Central memory CD8-positive, alpha-beta T cell (primary cell): Measurements from ENCODE around the gene RAC2.
"Not testable (repeated sequence)": the region's sequence is repeated elsewhere in the genome, so short reads cannot be mapped to it uniquely, and the experiment has no call there.

ENCODE experiments used
- ATAC-seq: fragments of 150-1000 bp; cut with Tn5 transposase; replicated peaks from 2 replicates; pipeline ENCODE4 v1.10.0; 2022; ENCODE audit warnings: mild to moderate bottlenecking, moderate FRiP score, moderate number of reproducible peaks; ENCODE audit not compliant: poor library complexity, severe bottlenecking; ENCODE audit errors: extremely low read depth
- DNase-seq, 2 donors: peaks; one replicate each; pipeline ENCODE4 v3.0.0; 2021; ENCODE audit warnings: low spot score in 2 of 2
- H3K27ac Mint-ChIP-seq: one replicate; pipeline ENCODE4 v1.8.0; 2022; ENCODE audit warnings: low read depth, mild to moderate bottlenecking, moderate library complexity, mixed read lengths
- H3K27me3 Mint-ChIP-seq: one replicate; pipeline ENCODE4 v1.8.0; 2022; ENCODE audit warnings: mixed read lengths
- H3K36me3 Mint-ChIP-seq: one replicate; pipeline ENCODE4 v1.8.0; 2022; ENCODE audit warnings: mild to moderate bottlenecking, moderate library complexity, mixed read lengths; ENCODE audit not compliant: insufficient read depth
- H3K4me1 Mint-ChIP-seq: one replicate; pipeline ENCODE4 v1.8.0; 2022; ENCODE audit warnings: mixed read lengths
- H3K4me3 Mint-ChIP-seq: one replicate; pipeline ENCODE4 v1.8.0; 2022; ENCODE audit warnings: mild to moderate bottlenecking, moderate library complexity, mixed read lengths
- H3K9me3 Mint-ChIP-seq: one replicate; pipeline ENCODE4 v1.8.0; 2022; ENCODE audit warnings: mixed read lengths

Gene RAC2

GRCh38 chr22:37258753-37259401 lies 14.8 kb upstream of the RAC2 start:
- ATAC-seq (no peak), DNase-seq (no peak)
- H3K27me3 Mint-ChIP-seq: peaks cover 19% of the 10 kb centered on the region
- no peak overlapping the region for H3K4me3 Mint-ChIP-seq
- H3K27ac Mint-ChIP-seq: no peak overlapping the region
- no peaks in the 10 kb centered on the region for H3K9me3 Mint-ChIP-seq
- H3K36me3 Mint-ChIP-seq: no peaks in the 10 kb centered on the region
- peaks cover 6% of the 10 kb centered on the region for H3K4me1 Mint-ChIP-seq

- no peak overlapping the region for H3K27ac Mint-ChIP-seq
- ATAC-seq: no peak
- peaks cover 19% of the 10 kb centered on the region for H3K27me3 Mint-ChIP-seq
- H3K4me3 Mint-ChIP-seq: no peak overlapping the region
- DNase-seq: no peak
- H3K9me3 Mint-ChIP-seq: no peaks in the 10 kb centered on the region
- no peaks in the 10 kb centered on the region for H3K36me3 Mint-ChIP-seq
- H3K4me1 Mint-ChIP-seq: peaks cover 6% of the 10 kb centered on the region
These were observed 14.1 kb upstream of the RAC2 start for GRCh38 chr22:37258005-37258752.

- no peak overlapping the region for H3K4me3 Mint-ChIP-seq
These were observed 12.1 kb upstream of the RAC2 start for GRCh38 chr22:37256075-37256726.

GRCh38 chr22:37255558-37256006 lies 11.5 kb upstream of the RAC2 start:
- H3K4me1 Mint-ChIP-seq: peaks cover under 1% of the 10 kb centered on the region

More at GRCh38 chr22:37256075-37256726, 12.1 kb upstream of the RAC2 start:
- H3K36me3 Mint-ChIP-seq: no peaks in the 10 kb centered on the region
- ATAC-seq (no peak), DNase-seq (no peak)
- no peak overlapping the region for H3K27ac Mint-ChIP-seq
- H3K9me3 Mint-ChIP-seq: no peaks in the 10 kb centered on the region
- H3K27me3 Mint-ChIP-seq: peaks cover 10% of the 10 kb centered on the region
- peaks cover 6% of the 10 kb centered on the region for H3K4me1 Mint-ChIP-seq

GRCh38 chr22:37254867-37255233 lies 10.8 kb upstream of the RAC2 start:
- Mint-ChIP-seq H3K36me3 (no peaks in the 10 kb centered on the region), H3K27ac (peak overlapping the region; percentile 65), H3K27me3 (peaks cover 10% of the 10 kb centered on the region)

More at GRCh38 chr22:37255558-37256006, 11.5 kb upstream of the RAC2 start:
- H3K27ac Mint-ChIP-seq: peak overlapping the region; percentile 65
- no peaks in the 10 kb centered on the region for H3K9me3 Mint-ChIP-seq
- H3K4me3 Mint-ChIP-seq: no peak overlapping the region
- H3K27me3 Mint-ChIP-seq: peaks cover 10% of the 10 kb centered on the region
- ATAC-seq (no peak), DNase-seq (no peak)
- H3K36me3 Mint-ChIP-seq: no peaks in the 10 kb centered on the region

GRCh38 chr22:37254209-37254866 lies 10.3 kb upstream of the RAC2 start:
- Mint-ChIP-seq H3K4me3 (no peak overlapping the region), H3K27me3 (peaks cover 10% of the 10 kb centered on the region)

More at GRCh38 chr22:37254867-37255233, 10.8 kb upstream of the RAC2 start:
- no peak for ATAC-seq
- H3K4me3 Mint-ChIP-seq: no peak overlapping the region
- no peak for DNase-seq
- H3K9me3 Mint-ChIP-seq: no peaks in the 10 kb centered on the region
- peaks cover 6% of the 10 kb centered on the region for H3K4me1 Mint-ChIP-seq

GRCh38 chr22:37253126-37253660 lies 9.1 kb upstream of the RAC2 start:
- Mint-ChIP-seq H3K4me3 (no peak overlapping the region), H3K36me3 (no peaks in the 10 kb centered on the region), H3K4me1 (peaks cover 11% of the 10 kb centered on the region), H3K27ac (no peak overlapping the region), H3K9me3 (no peaks in the 10 kb centered on the region), H3K27me3 (peaks cover 10% of the 10 kb centered on the region)
- DNase-seq: no peak
- no peak for ATAC-seq

More at GRCh38 chr22:37254209-37254866, 10.3 kb upstream of the RAC2 start:
- peaks cover 6% of the 10 kb centered on the region for H3K4me1 Mint-ChIP-seq
- DNase-seq (no peak), ATAC-seq (no peak)
- no peak overlapping the region for H3K27ac Mint-ChIP-seq
- no peaks in the 10 kb centered on the region for H3K36me3 Mint-ChIP-seq
- H3K9me3 Mint-ChIP-seq: no peaks in the 10 kb centered on the region

GRCh38 chr22:37251836-37252235 lies 7.8 kb upstream of the RAC2 start:
- ATAC-seq, H3K36me3 Mint-ChIP-seq, H3K27ac Mint-ChIP-seq, DNase-seq, H3K4me3 Mint-ChIP-seq, H3K9me3 Mint-ChIP-seq: not testable (repeated sequence)
- Mint-ChIP-seq H3K4me1 (peaks cover 14% of the 10 kb centered on the region), H3K27me3 (peaks cover 10% of the 10 kb centered on the region)

- Mint-ChIP-seq H3K4me3 (no peak overlapping the region), H3K4me1 (peaks cover 14% of the 10 kb centered on the region), H3K9me3 (no peaks in the 10 kb centered on the region), H3K27ac (no peak overlapping the region), H3K27me3 (peaks cover 1% of the 10 kb centered on the region), H3K36me3 (no peaks in the 10 kb centered on the region)
- DNase-seq (no peak), ATAC-seq (no peak)
These were observed 5.9 kb upstream of the RAC2 start for GRCh38 chr22:37249986-37250385.

GRCh38 chr22:37248251-37248650 lies 4.2 kb upstream of the RAC2 start:
- DNase-seq (no peak), ATAC-seq (no peak)
- Mint-ChIP-seq H3K4me3 (no peak overlapping the region), H3K27ac (peak overlapping the region; percentile 57), H3K27me3 (no peaks in the 10 kb centered on the region), H3K4me1 (peaks cover 30% of the 10 kb centered on the region), H3K9me3 (no peaks in the 10 kb centered on the region), H3K36me3 (peaks cover 6% of the 10 kb centered on the region)

GRCh38 chr22:37245740-37246139 lies 1.7 kb upstream of the RAC2 start:
- H3K9me3 Mint-ChIP-seq: no peaks in the 10 kb centered on the region
- H3K4me3 Mint-ChIP-seq: no peak overlapping the region
- no peak overlapping the region for H3K27ac Mint-ChIP-seq
- H3K27me3 Mint-ChIP-seq: no peaks in the 10 kb centered on the region
- no peak for ATAC-seq
- H3K4me1 Mint-ChIP-seq: peaks cover 51% of the 10 kb centered on the region
- no peak for DNase-seq
- H3K36me3 Mint-ChIP-seq: peaks cover 23% of the 10 kb centered on the region
